Fibroblast of lung (primary cell): ENCODE data around the gene PPP1R11.

Experiments used
- CTCF ChIP-seq, 2 donors: IDR thresholded peaks in 1 of 2; conservative IDR thresholded peaks in 1 of 2; 1 replicate in 1 of 2; 2 replicates in 1 of 2; pipeline ENCODE4 v1.5.1; 2011 to 2012; ENCODE audit warnings: low read length in 2 of 2, control low read depth in 1 of 2, inconsistent platforms in 1 of 2, low read depth in 1 of 2, mild to moderate bottlenecking in 1 of 2
- EZH2 ChIP-seq: IDR thresholded peaks from 2 replicates; pipeline ENCODE4 v1.5.1; 2012; ENCODE audit warnings: low read length, control low read depth, mild to moderate bottlenecking; ENCODE audit errors: missing control alignments

GRCh38 chr6:30037182-30037788 is 29.7 kb upstream of the PPP1R11 start:
- peak; percentile 45 to 70 for TF ChIP-seq CTCF (conservative IDR thresholded peaks at IDR 0.05 in 1 of 2, IDR thresholded peaks at IDR 0.05 in 1 of 2; ENCODE audit: low read depth in 1 of 2, low read length in 2 of 2)
- TF ChIP-seq EZH2, result no peak
